DMS53 treated with DMSO at 0.1 percent for 48 hours (cell line): ENCODE data around the gene ARL2BP.
"Not testable (repeated sequence)": the region's sequence is repeated elsewhere in the genome, so short reads cannot be mapped to it uniquely, and the experiment has no call there.

Source experiments
- DNase-seq: peaks from one replicate; lab custom pipeline; 2025; ENCODE audit not compliant: unreplicated experiment; lab: John Stamatoyannopoulos, UW

The ARL2BP gene

DNA sequence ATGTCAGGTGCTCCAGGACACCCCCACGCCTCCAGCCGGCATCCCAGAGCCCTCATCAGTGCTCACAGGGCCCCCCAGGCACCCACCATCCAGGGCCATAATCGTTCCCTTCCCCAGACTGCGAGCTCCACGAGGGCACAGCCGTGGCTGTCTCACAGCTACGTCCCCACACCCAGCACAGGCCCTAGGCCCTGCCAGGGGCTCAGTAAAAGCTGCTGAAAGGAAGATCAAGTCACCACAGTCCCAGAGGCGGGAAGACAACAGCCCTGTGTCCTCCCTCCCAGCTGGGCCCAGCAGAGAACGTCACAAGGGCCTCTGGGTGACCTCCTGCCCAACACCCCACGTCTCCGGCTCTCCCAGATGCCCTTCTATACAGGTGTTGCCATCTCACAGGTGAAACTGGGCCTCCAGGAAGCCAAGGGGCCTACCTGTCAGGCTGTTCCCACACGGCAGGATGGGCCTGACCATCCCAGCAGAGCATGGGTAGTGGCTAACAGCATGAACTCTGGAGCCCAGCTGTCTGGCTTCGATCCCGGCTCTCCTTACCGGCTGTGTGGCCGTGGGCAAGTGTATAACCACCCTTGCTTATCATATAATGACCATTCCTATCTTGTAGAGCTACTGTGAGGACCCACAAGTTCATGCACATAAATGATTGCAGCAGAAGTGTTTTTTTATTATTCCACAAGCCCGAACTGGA, 17.9 kb downstream of the ARL2BP start:
- DNase-seq: no peak

- no peak for DNase-seq
Measured at GRCh38 chr16:57263541-57264351, 18.7 kb downstream of the ARL2BP start.

DNA sequence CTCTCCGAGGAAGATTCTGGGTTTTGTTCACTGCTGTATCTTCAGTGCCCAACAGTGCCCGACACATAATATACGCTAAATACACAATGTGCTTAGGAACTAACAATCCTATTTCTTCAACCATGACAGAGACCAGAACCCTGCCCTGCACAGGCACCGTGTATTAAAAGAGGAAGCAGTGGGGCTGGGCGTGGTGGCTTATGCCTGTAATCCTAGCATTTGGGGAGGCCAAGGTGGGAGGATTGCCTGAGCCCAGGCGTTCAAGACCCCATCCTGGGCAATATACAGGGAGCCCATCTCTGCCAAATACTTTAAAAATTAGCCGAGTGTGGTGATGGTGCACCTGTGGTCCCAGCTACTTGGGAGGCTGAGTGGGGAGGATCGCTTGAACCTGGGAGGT, 19.3 kb downstream of the ARL2BP start:
- DNase-seq: no peak

DNA sequence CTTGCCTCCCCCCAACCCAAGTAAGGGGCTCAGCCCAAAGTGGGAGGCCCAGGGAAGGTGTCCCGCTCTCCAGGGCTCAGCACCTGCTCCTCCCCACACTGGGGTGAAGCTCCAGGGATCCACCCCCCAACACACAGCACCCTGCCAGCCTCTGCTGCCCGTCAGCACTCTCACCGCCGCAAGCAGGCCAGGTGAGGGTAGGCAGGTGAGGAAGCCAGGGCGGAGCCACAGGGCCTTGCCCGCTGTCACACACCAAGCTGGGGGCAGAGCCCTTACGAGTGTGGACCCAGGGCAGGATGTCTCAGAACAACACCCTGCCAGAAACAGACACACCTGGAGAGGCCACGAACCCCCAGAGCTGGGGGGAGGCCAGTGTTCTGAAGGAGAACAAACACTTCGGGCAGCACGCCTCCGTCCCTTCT, 19.9 kb downstream of the ARL2BP start:
- DNase-seq: no peak

GRCh38 chr16:57265850-57266530, 20.9 kb downstream of the ARL2BP start:
- no peak for DNase-seq

GRCh38 chr16:57266531-57267260, 21.6 kb downstream of the ARL2BP start:
- DNase-seq: no peak

DNA sequence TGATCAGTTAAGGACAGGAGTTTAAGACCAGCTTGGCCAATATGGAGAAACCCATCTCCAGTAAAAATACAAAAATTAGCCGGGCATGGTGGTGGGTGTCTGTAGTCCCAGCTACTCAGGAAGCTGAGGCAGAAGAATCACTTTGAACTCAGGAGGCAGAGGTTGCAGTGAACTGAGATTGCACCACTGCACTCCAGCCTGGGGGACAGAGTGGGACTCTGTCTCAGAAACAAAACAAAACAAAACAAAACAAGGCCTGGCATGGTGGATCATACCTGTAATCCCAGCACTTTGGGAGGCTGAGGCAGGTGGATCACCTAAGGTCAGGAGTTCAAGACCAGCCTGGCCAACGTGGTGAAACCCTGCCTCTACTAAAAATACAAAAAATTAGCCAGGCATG, 22.3 kb downstream of the ARL2BP start:
- not testable (repeated sequence) for DNase-seq

- no peak for DNase-seq
Measured at GRCh38 chr16:57268804-57269800, 24.0 kb downstream of the ARL2BP start.

GRCh38 chr16:57270221-57271062, 25.4 kb downstream of the ARL2BP start:
- no peak for DNase-seq

DNA sequence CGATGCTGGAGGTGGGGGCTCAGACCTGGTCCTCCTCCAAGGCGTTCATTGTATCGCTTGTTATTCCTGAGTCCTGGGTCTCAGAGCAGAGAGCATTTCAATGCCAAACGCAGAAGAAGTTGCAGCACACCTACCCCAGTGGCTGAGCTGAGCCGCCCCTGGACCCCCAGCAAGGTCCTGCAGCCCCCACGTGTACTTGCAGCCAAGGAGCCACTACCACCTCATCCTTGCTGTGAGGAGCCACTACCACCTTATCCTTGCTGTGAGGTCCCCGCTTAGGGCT, 25.9 kb downstream of the ARL2BP start:
- no peak for DNase-seq

DNA sequence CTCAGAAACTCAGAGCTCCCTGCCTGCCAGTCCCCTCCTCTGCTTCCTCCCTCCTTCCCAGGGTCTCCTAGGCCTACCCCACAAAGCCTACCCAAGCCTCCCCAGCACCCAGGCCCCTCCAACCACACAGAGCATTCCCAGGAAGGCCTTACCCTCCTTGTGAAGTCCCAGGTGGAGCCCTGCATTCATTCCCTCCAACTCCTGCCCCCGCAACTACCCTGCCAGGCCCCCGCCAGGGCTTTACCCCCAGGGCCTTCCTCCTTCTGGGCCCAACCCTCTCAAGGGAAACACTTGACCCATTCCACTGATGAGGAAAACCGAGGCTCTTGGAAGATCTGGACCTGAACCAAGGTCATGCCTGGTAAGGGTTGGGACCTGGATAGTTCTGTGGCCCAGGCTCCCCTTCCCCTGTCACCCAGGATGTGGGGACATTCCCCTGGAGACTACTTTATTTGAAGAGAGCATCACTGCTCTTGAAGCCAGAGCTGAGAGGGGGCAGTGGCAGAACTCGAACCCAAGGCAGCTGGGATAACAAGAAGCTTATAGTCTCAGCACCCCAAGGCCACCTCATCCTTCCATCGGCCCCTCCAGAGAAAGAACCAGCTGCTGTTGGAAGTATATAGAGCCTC, 26.9 kb downstream of the ARL2BP start:
- no peak for DNase-seq

DNA sequence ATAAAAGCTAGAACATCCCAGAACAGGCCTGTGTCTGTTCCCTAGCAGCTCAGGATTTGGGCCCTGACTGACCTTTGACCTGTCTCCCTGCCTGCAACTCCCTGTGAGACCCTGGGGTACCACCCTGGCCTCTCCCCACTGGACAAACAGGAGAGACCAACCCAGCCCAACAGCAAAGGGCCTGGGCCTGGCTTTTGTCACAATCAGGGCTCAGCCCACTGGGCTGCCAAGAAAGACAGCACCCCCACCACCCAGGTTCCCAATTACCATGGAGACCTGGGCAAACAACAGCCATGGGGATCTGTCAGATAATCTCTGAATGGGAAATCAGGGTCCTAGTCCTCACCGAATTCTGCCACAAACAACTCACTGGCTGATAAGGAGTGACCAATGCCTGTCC, 28.3 kb downstream of the ARL2BP start:
- DNase-seq: no peak

GRCh38 chr16:57273826-57274225, 28.8 kb downstream of the ARL2BP start:
- DNase-seq: no peak

GRCh38 chr16:57275946-57276345, 30.9 kb downstream of the ARL2BP start:
- not testable (repeated sequence) for DNase-seq

- no peak for DNase-seq
Measured at GRCh38 chr16:57276596-57276995, 31.5 kb downstream of the ARL2BP start.

GRCh38 chr16:57277586-57277985, 32.5 kb downstream of the ARL2BP start:
- no peak for DNase-seq

GRCh38 chr16:57278494-57278893, 33.4 kb downstream of the ARL2BP start:
- DNase-seq: no peak

DNA sequence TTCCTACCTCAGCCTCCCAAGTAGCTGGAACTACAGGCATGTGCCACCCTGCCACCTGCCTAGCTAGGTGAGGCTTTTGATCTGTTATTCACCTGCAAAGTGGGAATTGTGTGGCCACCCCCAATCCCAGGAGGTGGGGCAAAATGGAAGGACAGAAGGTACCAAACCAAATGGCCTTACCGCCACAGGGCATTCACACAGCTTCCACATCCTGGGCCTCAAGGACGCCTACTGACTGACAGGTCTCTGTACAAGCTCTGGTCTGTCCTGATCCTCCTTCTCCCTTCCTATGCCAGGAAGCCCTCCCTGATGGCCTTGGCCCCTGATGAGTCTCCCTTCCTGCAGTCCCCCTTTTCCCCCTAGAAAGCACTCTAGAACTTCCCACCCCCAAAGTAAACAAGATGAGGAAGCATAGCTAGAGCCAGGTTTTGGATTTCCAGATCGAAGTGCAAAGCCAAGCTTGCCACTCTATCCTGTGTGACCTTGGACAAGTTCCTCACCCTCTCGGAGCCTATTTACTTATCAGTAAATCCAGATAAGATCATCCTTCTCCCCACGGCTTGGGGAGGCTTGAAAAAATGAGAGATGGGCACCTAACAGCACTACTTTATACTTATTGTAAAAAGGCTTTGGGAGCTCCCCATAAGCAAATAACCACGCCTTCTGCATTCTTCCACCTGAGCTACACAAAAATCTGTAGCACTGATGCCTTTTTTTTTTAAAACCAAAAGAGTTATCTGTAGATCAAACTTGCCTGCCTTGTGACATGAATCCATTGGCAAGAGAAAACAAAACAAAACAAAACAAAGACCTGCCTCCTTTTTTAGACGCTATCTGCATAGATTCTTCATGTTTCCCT, 35.0 kb downstream of the ARL2BP start:
- no peak for DNase-seq
